HUDEP-2 (cell line): ENCODE data around the gene RRP9.

Source experiments
- DNase-seq, 76 experiments: peaks; one replicate each; lab custom pipeline; 2025; ENCODE audit not compliant: unreplicated experiment in 76 of 76; lab: John Stamatoyannopoulos, UW

The RRP9 gene

DNA sequence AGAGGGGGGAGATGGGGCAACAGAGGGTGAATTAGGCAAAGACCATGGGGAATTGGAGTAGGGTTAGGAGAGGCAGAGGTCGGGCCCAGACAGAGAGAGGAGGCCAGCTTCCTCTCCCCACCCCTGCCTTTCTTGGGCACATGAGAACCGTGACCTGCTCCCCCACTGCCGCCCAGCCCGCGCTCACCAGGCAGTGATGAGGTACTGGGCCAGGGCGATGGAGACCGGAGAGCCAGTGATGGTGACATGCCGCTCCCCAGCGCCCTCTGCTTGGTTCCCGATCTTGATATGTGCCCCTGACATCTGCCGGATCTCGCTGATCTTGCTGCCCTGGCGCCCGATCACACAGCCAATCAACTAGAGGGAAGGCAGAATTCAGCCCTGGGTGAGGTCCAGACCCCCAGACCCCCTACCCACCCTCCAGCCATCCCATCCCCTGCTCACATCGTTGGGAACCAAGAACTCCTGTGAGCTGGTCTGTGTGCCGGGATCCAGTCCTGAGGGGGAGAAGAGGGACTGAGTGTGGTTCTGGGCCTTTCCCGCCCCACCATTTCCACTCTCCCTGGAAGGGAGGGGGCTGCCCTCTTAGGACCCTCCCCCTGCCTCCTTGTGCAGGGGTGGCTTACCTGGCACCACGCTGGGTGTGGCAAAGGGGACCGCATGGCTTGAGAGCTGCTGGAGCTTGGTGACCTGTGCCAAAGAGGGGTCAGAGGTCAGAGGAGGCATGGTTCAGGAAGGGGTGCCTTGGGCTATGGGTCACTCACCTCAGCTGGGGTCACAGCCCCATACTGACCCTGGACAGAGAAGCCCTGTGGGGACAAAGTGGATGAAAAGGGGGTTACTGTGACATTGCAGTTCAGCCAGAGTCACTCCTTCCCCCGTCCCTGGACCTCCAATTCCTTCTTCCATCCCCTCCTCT, 17.2 kb upstream of the RRP9 start:
- no peak for DNase-seq

DNA sequence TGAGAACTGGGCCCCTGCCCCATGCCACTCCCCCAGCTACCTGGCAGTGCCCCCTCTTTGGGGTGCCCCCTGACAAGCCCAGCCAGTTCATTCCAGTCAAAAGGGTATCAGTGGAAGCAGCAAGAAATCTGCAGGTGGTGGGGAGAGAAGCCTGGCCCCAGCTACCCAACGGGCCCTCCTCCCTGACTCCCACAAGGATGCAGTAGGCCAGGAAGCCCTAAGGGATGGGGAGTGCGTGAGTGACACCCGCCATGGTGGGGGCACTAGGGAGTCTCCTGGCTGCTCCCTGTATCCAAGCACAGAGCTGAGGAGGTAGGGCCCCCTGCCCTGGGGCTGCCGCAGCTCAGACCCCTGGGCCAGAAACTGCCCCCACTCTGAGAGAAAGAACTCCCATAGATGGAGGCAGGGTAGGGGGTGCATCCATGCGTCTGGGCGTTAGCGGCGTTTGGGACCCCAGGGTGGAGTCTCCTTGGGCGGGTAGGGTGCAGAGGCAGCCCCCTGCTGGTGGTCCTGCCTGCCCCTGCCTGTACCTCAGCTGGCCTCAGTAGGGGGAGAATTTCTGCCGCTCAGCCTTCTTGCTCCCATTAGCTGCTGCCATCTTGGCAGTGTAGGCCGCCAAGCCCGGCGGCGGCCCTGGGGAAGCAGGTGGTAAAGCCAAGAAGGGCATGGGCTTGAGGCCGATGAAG, 16.0 kb upstream of the RRP9 start:
- no peak for DNase-seq

DNA sequence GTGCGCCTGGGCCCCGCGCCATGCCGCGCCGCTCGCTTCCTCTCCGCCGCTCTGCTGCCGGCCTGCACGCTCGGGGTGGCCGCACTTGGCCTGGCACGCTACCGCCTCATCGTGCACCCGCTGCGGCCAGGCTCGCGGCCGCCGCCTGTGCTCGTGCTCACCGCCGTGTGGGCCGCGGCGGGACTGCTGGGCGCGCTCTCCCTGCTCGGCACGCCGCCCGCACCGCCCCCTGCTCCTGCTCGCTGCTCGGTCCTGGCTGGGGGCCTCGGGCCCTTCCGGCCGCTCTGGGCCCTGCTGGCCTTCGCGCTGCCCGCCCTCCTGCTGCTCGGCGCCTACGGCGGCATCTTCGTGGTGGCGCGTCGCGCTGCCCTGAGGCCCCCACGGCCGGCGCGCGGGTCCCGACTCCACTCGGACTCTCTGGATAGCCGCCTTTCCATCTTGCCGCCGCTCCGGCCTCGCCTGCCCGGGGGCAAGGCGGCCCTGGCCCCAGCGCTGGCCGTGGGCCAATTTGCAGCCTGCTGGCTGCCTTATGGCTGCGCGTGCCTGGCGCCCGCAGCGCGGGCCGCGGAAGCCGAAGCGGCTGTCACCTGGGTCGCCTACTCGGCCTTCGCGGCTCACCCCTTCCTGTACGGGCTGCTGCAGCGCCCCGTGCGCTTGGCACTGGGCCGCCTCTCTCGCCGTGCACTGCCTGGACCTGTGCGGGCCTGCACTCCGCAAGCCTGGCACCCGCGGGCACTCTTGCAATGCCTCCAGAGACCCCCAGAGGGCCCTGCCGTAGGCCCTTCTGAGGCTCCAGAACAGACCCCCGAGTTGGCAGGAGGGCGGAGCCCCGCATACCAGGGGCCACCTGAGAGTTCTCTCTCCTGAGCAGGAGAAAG, 14.4 kb upstream of the RRP9 start:
- peak in 14 of 76 experiments; percentile 7 to 20 (median 15) for DNase-seq

DNA sequence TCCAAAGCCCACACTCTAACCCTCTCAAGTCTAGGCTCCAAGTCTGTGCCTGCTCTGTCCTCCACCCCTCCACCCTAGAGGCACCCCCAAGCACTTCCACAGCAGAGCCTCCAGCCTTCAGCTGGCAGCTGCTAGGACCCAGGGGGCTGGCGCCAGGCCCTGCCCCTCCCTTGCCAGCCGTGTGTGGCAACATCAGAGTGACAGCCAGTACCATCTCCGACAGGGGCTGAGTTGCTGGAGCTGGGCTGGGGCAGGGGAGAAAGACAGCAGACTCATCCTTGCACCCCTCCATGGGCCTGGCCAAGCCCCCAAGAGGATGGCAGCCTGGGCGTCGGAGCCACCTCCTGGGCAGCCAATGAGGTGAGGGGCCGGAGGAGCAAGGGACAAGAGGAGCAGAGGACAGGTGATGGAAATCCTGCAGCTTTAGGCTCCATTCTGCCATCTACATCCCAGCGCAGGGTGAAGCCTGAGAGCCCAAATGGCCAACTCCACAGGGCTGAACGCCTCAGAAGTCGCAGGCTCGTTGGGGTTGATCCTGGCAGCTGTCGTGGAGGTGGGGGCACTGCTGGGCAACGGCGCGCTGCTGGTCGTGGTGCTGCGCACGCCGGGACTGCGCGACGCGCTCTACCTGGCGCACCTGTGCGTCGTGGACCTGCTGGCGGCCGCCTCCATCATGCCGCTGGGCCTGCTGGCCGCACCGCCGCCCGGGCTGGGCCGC, 13.6 kb upstream of the RRP9 start, which contains the start of gene GPR62:
TSS of gene GPR62 (plus strand) at position 207 of the 718 bp plus-strand sequence. CDS start at position 479, 272 bp downstream.
- DNase-seq: no peak

DNA sequence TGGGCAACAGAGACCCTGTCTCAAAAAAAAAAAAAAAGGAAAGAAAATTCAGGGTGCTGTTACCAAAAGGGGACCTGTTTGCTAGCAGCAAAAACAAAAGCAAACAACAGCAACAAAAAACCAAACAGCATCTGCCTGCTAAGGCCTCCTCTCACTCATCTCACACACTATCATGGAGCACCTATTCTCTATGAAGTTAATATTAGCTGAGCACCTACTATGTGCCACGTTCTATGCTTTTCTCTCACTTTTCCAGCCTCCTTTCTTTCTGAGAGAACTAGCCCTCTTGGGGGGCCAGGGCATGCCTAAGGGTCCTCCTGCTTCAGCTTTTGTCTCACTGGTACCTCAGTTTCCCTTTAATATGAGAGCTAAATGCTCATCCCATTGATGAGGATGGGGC, 13.0 kb upstream of the RRP9 start:
- no peak for DNase-seq

DNA sequence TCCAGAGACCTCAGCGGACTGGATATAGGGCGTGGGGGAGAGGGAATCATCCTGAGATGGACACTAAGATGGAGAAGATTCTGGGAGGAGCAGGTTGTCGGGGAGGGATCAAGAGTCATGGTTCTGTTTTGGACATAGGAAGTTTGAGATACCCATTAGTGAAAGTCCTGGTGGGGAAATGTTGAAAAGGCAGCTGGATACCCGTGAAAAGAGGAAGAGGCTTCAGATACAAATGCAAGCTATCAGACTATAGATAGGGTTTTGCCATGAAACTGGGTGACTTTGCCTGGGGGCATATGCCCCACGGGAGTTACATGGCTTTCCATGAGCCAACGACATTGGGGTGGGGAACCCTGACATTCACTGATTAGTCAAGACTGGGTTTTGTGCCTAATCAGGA, 12.4 kb upstream of the RRP9 start:
- no peak for DNase-seq

DNA sequence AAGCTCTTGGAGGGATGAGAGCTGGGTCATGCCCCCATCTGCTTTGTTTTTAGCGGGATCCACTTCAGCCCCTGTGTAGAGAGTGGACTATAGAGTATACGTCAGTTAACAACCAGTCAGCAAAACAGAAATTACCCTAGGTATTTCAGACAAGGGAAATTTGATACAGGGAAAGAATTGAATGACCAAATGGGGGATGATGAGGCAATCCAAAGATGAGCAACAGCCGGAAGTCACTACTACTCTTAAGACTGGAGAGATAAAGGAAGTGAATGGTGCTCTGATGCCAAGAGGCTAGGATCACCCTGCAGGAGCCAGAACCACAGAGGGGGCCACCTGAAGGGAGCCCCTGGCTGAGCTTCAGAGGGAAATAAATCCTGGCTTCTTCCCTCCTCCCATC, 11.7 kb upstream of the RRP9 start:
- no peak for DNase-seq

DNA sequence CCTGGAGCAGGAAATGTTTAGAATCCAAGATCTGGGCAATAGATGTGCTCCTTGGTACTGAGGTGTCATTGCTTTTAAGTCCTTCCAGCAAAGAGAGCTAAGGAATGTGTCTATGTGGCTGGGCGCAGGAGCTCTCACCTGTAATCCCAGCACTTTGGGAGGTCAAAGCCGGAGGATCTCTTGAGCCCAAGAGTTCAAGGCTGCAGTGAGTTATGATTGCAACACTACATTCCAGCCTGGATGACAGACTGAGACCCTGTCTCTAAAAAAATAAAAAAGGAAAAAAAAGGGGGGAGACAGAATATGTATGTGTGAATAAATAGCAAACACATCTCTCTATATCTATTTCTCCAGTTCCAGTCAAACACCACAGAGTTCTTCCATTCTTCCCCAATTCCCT, 9.2 kb upstream of the RRP9 start:
- DNase-seq: no peak

DNA sequence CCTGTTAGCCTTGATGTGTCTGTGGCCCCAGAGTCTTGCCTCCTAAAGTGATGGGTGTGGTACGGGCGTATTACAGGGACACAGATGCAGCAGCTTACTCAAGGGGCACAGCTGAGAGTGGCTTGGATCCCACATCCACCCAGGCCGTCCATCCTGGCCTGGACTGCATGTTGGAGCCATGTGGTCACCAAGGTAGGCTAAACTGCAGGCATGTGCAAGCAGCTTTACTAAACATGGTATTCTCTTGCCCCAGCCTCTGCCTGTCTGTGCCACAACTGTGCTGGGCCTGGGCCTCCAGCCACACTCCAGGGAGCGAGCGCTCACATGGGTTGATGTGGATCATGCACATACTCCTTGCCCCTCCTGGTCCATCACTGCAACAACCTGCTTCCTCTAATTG, 7.4 kb upstream of the RRP9 start:
- DNase-seq: no peak

DNA sequence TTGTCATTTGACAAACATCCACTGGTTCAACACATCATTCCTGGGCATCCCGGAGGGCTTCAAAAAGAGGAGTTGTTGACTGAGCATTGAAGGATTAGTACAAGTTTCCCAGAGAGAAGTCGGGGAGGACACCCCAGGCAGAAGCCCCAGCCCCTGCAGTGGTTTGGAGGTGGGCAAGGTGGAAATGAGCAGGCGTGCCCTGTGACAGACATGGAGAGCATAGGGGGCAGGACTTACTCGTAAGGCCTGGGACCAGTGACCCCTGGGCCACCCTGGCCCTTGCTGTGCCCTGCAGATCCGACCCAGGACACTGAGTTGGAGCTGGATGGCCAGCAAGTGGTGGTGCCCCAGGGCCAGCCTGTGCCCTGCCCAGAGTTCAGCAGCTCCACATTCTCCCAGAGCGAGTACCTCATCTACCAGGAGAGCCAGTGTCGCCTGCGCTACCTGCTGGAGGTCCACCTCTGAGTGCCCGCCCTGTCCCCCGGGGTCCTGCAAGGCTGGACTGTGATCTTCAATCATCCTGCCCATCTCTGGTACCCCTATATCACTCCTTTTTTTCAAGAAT, 6.4 kb upstream of the RRP9 start:
- no peak for DNase-seq

DNA sequence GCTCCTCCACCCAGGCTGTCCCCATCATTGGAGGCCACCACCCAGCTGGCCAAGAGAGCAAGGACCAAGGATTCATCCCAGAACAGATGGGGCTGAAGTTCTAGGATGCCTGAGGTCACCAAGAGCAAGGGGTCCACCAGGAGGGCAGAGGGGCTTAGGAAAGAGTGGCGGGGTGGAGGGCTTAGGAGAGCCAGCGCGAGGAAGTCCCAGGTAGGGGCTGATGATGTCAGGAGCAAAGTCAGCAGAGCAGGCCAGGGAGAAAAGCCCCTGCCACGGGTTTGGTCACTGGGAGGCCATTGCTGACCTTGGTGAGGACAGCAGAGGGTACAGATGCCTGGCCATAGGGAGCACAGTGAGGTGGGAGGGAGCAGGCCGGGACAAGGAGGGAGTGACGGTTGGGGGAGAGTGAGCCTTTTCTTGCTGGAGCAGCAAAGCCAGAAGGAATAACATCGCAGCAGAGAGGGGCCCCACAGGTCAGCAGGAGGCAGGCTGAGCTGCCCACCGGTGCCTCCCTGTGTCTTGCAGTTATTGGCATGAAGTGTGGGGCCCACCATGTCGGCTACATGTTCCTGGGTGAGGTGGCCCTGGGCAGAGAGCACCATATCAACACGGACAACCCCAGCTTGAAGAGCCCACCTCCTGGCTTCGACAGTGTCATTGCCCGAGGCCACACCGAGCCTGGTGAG, 5.7 kb upstream of the RRP9 start:
- no peak for DNase-seq

DNA sequence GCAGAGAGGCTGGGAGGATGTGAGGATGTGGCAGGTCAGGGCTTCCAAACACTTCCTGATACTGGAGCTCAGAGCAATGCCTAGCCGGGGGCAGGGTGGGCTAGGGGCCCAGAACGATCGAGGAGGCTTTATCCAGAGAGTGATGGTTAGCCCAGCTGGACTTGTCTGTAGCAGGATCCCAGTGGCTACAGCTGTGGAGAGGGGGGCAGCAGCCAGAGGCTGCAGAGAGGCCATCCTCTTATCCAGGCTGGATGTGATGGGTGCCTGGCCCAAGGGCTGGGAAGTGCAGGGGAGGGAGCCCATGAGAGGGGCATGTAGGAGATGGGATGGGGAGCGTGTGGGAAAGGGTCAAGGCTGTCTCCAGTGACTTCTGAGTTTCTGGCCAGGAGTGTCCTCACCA, 5.1 kb upstream of the RRP9 start:
- DNase-seq: no peak

DNA sequence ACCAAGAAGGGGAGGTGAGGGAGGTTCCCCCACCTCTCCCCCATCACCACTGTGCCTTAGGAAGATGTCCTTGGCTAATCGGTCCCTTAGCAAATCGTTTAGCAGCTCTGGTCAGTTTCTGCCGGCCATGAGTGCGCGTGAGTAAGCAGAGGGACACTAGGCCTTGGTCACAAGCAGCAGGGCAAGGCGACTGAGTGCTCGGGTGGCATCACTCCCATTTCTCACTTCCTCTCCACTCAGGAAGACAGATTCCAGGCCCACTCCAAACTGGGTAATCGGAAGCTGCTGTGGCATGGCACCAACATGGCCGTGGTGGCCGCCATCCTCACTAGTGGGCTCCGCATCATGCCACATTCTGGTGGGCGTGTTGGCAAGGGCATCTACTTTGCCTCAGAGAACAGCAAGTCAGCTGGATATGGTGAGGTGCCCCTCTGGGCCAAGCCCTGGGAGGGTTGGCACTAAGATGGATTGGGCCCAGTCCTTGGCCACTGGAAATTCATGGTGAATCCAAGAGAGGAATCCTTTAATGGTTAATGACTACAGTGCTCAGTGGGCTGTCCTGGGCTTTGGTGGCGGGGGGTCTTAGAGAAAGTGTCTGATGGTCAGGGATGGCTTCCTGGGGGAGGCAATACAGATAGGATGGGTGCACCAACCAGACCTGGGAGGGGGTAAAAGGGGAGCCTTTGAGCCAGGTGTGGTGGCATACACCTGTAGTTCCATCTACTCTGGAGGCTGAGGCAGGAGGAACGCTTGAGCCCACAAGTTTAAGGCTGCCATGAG, 4.4 kb upstream of the RRP9 start:
- no peak for DNase-seq

DNA sequence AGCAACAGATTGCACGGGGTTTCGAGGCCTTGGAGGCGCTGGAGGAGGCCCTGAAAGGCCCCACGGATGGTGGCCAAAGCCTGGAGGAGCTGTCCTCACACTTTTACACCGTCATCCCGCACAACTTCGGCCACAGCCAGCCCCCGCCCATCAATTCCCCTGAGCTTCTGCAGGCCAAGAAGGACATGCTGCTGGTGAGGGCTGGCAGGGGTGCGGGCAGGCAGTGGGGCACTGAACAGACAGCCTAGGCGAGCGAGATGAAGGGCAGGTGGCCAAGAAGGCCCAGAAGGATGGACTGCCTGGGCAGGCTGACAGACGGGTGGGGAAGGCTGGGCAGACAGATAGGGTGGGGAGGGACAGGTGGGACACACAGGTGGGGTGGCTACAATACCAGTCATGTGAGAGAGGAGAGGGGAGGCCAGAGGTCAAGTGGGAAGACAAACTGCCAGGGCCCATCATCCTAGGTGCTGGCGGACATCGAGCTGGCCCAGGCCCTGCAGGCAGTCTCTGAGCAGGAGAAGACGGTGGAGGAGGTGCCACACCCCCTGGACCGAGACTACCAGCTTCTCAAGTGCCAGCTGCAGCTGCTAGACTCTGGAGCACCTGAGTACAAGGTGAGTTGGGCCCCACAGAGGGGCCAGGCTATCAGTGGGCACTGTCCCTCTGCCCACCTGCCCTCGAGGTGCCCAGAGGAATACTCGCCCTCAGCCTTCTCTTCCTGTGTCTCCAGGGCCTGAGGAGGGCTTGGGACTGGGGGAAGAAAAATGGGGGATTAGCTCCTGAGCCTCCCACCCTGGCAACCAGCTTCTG, 3.5 kb upstream of the RRP9 start:
- DNase-seq: no peak

DNA sequence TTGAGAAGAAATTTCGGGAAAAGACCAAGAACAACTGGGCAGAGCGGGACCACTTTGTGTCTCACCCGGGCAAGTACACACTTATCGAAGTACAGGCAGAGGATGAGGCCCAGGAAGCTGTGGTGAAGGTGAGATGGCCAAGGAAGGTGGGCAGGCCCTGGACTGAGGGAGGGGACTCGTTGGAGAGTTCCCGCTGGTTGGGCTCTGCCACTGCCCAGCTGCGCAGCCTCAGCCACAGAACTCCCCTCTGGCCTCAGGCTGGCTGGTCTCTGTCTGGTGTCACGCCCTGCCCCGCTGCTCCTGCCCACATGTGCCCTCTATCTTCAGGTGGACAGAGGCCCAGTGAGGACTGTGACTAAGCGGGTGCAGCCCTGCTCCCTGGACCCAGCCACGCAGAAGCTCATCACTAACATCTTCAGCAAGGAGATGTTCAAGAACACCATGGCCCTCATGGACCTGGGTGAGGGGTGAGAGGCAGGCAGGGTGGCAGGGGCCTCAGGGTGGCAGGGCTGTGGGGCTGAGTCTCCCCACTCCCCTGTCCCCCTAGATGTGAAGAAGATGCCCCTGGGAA, 2.8 kb upstream of the RRP9 start:
- no peak for DNase-seq

DNA sequence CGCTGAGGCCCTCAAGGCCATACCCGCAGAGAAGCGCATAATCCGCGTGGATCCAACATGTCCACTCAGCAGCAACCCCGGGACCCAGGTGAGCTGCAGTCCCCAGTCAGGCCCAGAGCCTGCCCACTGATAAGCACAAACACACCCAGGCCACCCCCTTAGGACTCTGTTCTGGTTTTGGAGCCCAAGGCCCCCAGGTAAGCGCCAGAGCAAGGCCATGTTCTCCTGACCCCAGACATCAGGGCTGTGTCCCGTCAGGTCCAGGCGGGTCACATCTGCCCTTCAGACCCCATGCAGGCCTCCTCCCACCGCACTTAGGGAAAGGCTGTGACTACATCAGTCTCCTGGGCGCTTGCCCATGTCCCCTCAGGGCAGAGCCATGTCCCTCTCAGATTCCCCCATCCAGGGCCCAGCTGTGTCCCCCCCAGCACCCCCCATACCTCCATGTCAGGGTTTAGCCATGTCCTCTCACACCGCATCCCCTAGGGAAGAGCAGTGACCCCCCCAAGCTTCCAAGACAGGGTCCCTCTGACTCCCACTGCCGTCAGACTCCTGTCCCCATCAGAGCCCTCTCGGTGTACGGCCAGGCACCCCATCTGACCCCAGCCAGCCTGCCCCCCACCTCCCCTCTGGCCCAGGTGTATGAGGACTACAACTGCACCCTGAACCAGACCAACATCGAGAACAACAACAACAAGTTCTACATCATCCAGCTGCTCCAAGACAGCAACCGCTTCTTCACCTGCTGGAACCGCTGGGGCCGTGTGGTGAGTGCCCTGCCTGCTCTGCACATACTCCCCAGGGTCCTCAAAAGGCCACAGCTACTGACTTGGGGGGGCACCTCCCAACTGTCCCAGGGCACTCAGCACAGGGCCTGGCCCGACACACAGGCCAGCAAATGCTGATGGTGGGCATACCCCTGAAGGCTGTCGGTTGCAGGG, 2.0 kb upstream of the RRP9 start:
- no peak for DNase-seq
